OCI-LY3 (cell line): ENCODE measurements around the gene BMPR1B.

ENCODE experiments used
- H2AFZ ChIP-seq: fragments of 200-600, 300-600 bp; shearing (Covaris generic); 2 replicates; pipeline ENCODE4 v1.6.0; 2014; ENCODE audit warnings: antibody characterized with exemption, low read depth, low read length
- H3K27ac ChIP-seq: fragments of 200-600, 300-600 bp; sonication (generic); 2 replicates; pipeline ENCODE4 v1.5.1; 2014; ENCODE audit warnings: mild to moderate bottlenecking, low read length, moderate library complexity, mixed read lengths
- H3K27me3 ChIP-seq: fragments of 200-600, 300-600 bp; sonication (generic); 2 replicates; pipeline ENCODE4 v1.6.1; 2014; ENCODE audit warnings: low read depth, low read length, mixed read lengths
- H3K36me3 ChIP-seq: fragments of 200-600, 300-600 bp; sonication (generic); replicated peaks from 2 replicates; pipeline ENCODE3; 2014; ENCODE audit warnings: low read depth, low read length, mixed read lengths
- H3K4me1 ChIP-seq: fragments of 300-600, 200-600 bp; sonication (generic); 2 replicates; pipeline ENCODE4 v1.6.1; 2014; ENCODE audit warnings: low read length, mixed read lengths
- H3K4me2 ChIP-seq: fragments of 200-600, 300-600 bp; sonication (generic); 2 replicates; pipeline ENCODE4 v1.6.1; 2014; ENCODE audit warnings: low read length, mixed read lengths
- H3K4me3 ChIP-seq: fragments of 300-600, 200-600 bp; sonication (generic); 2 replicates; pipeline ENCODE4 v1.5.1; 2014; ENCODE audit warnings: antibody characterized with exemption, mild to moderate bottlenecking, low read length, moderate library complexity
- H3K79me2 ChIP-seq: fragments of 300-600, 200-600 bp; shearing (Covaris generic); 2 replicates; pipeline ENCODE4 v1.6.1; 2014; ENCODE audit warnings: mild to moderate bottlenecking, low read length, mixed read lengths
- H3K9ac ChIP-seq: fragments of 300-600, 200-600 bp; shearing (Covaris generic); 2 replicates; pipeline ENCODE4 v1.6.0; 2014; ENCODE audit warnings: mild to moderate bottlenecking, low read length, moderate library complexity
- H3K9me3 ChIP-seq: fragments of 200-600, 300-600 bp; shearing (Covaris generic); 2 replicates; pipeline ENCODE4 v1.6.1; 2014; ENCODE audit warnings: low read length, mixed read lengths; ENCODE audit not compliant: insufficient read depth
- H4K20me1 ChIP-seq: fragments of 200-600, 300-600 bp; sonication (generic); 2 replicates; pipeline ENCODE4 v1.6.1; 2016; ENCODE audit warnings: low read length, mixed read lengths; ENCODE audit not compliant: insufficient read depth
- CTCF ChIP-seq: fragments of 200-600, 300-600 bp; sonication (generic); IDR thresholded peaks from 2 replicates; pipeline ENCODE4 v1.5.1; 2014; ENCODE audit warnings: antibody characterized with exemption, low read length, low read depth
- EZH2phosphoT487 ChIP-seq: fragments of 200-600 bp; shearing (Covaris generic); IDR thresholded peaks from 2 replicates; pipeline ENCODE4 v1.6.1; 2018; ENCODE audit warnings: antibody characterized with exemption, mixed run types, low read depth

Gene BMPR1B

GRCh38 chr4:95204873-95205272 is 447.1 kb downstream of the BMPR1B start:
- Histone ChIP-seq H3K4me3 (no peak overlapping the region), H3K9ac (no peak overlapping the region), H3K9me3 (no peaks in the 10 kb centered on the region), H3K4me2 (no peak overlapping the region), H3K79me2 (no peaks in the 10 kb centered on the region), H2AFZ (no peak overlapping the region), H4K20me1 (no peaks in the 10 kb centered on the region), H3K27me3 (no peaks in the 10 kb centered on the region), H3K27ac (no peak overlapping the region), H3K36me3 (no peaks in the 10 kb centered on the region), H3K4me1 (no peaks in the 10 kb centered on the region)
- no peak for TF ChIP-seq CTCF
- TF ChIP-seq EZH2phosphoT487, result no peak
